GM19238 (cell line): ENCODE data around the gene FBXL20.
A peak's percentile ranks its signal among the peaks of the same experiment; 100 is the strongest.
"Not testable (repeated sequence)": the region's sequence is repeated elsewhere in the genome, so short reads cannot be mapped to it uniquely, and the experiment has no call there.

ENCODE experiments used
- DNase-seq: peaks from one replicate; pipeline ENCODE4 v3.0.0; 2011; ENCODE audit warnings: low spot score; ENCODE audit not compliant: insufficient read length

The FBXL20 gene

GRCh38 chr17:39332092-39332491 is 69.3 kb downstream of the FBXL20 start:
- DNase-seq, result no peak

GRCh38 chr17:39328815-39329214 is 72.6 kb downstream of the FBXL20 start:
- no peak for DNase-seq

- no peak for DNase-seq
Measured at GRCh38 chr17:39327109-39327508, 74.3 kb downstream of the FBXL20 start.

GRCh38 chr17:39325528-39326240 is 75.7 kb downstream of the FBXL20 start:
- no peak for DNase-seq

- DNase-seq, result no peak
Measured at GRCh38 chr17:39318636-39319035, 82.8 kb downstream of the FBXL20 start.

- DNase-seq, result peak; percentile 13
Measured at GRCh38 chr17:39306509-39307212, 94.8 kb downstream of the FBXL20 start.

- DNase-seq, result no peak
Measured at GRCh38 chr17:39305978-39306377, 95.4 kb downstream of the FBXL20 start.

- no peak for DNase-seq
Measured at GRCh38 chr17:39304188-39304587, 97.2 kb downstream of the FBXL20 start.

- no peak for DNase-seq
Measured at GRCh38 chr17:39294060-39294459, 107.4 kb downstream of the FBXL20 start.

- DNase-seq, result not testable (repeated sequence)
Measured at GRCh38 chr17:39292546-39292945, 108.9 kb downstream of the FBXL20 start.

GRCh38 chr17:39286513-39286912 is 114.9 kb downstream of the FBXL20 start:
- not testable (repeated sequence) for DNase-seq

- DNase-seq, result no peak
Measured at GRCh38 chr17:39284685-39285084, 116.7 kb downstream of the FBXL20 start.

- no peak for DNase-seq
Measured at GRCh38 chr17:39283896-39284295, 117.5 kb downstream of the FBXL20 start.

- no peak for DNase-seq
Measured at GRCh38 chr17:39283098-39283497, 118.3 kb downstream of the FBXL20 start.

- no peak for DNase-seq
Measured at GRCh38 chr17:39281806-39282205, 119.6 kb downstream of the FBXL20 start.

GRCh38 chr17:39278246-39278645 is 123.2 kb downstream of the FBXL20 start:
- DNase-seq, result not testable (repeated sequence)

- DNase-seq, result no peak
Measured at GRCh38 chr17:39277110-39277509, 124.3 kb downstream of the FBXL20 start.

GRCh38 chr17:39276113-39276512 is 125.3 kb downstream of the FBXL20 start:
- DNase-seq, result no peak

- DNase-seq, result no peak
Measured at GRCh38 chr17:39271546-39271945, 129.9 kb downstream of the FBXL20 start.

GRCh38 chr17:39270923-39271322 is 130.5 kb downstream of the FBXL20 start:
- DNase-seq, result no peak

- no peak for DNase-seq
Measured at GRCh38 chr17:39264119-39264518, 137.3 kb downstream of the FBXL20 start.

GRCh38 chr17:39261286-39261685 is 140.1 kb downstream of the FBXL20 start:
- DNase-seq, result no peak
